HG02884 (cell line): ENCODE measurements around the gene FZD10.

ENCODE experiments used
- ATAC-seq: cut with Tn5 transposase; IDR thresholded peaks from one replicate; pipeline ENCODE4 v1.9.1; 2021; ENCODE audit warnings: mild to moderate bottlenecking, moderate library complexity; ENCODE audit not compliant: unreplicated experiment

FZD10 gene

GRCh38 chr12:130131025-130131424 lies 31.2 kb upstream of the FZD10 start:
- no peak for ATAC-seq

GRCh38 chr12:130131801-130132200 lies 30.5 kb upstream of the FZD10 start:
- ATAC-seq, result no peak

GRCh38 chr12:130132831-130133511 lies 29.3 kb upstream of the FZD10 start:
- ATAC-seq, result no peak

GRCh38 chr12:130133851-130134562 lies 28.3 kb upstream of the FZD10 start:
- no peak for ATAC-seq

GRCh38 chr12:130134563-130134915 lies 27.7 kb upstream of the FZD10 start:
- no peak for ATAC-seq

GRCh38 chr12:130136509-130137039 lies 25.7 kb upstream of the FZD10 start:
- no peak for ATAC-seq

- ATAC-seq, result no peak
These were observed 24.9 kb upstream of the FZD10 start for GRCh38 chr12:130137040-130138018.

GRCh38 chr12:130138478-130138877 lies 23.8 kb upstream of the FZD10 start:
- ATAC-seq, result no peak

GRCh38 chr12:130139567-130140421 lies 22.5 kb upstream of the FZD10 start:
- ATAC-seq, result no peak

- ATAC-seq, result no peak
These were observed 21.2 kb upstream of the FZD10 start for GRCh38 chr12:130141105-130141504.

GRCh38 chr12:130141901-130142683 lies 20.2 kb upstream of the FZD10 start:
- ATAC-seq, result no peak

- no peak for ATAC-seq
These were observed 19.5 kb upstream of the FZD10 start for GRCh38 chr12:130142736-130143135.

GRCh38 chr12:130143136-130143535 lies 19.1 kb upstream of the FZD10 start:
- ATAC-seq, result no peak

- no peak for ATAC-seq
These were observed 18.0 kb upstream of the FZD10 start for GRCh38 chr12:130144256-130144655.

- ATAC-seq, result no peak
These were observed 16.5 kb upstream of the FZD10 start for GRCh38 chr12:130145731-130146130.

- no peak for ATAC-seq
These were observed 15.9 kb upstream of the FZD10 start for GRCh38 chr12:130146176-130146931.

GRCh38 chr12:130147875-130148596 lies 14.2 kb upstream of the FZD10 start:
- ATAC-seq, result no peak

- no peak for ATAC-seq
These were observed 10.4 kb upstream of the FZD10 start for GRCh38 chr12:130151846-130152245.
